ENCODE results near the gene ELAVL2.

The ELAVL2 gene

GRCh38 chr9:23783509-23783908 lies 42.5 kb downstream of the ELAVL2 start:
- Histone ChIP-seq H2AFZ (ENCODE audit: low read depth) (no peak overlapping the region), H3K27ac (no peak overlapping the region), H4K20me1 (ENCODE audit: insufficient read depth) (no peaks in the 10 kb centered on the region), H3K27me3 (ENCODE audit: insufficient read depth, low read depth) (no peaks in the 10 kb centered on the region), H3K36me3 (ENCODE audit: insufficient read depth) (no peaks in the 10 kb centered on the region), H3K79me2 (ENCODE audit: insufficient read depth, low read depth) (no peaks in the 10 kb centered on the region; the same call in 1 of the 2 replicates), H3K4me3 (IDR thresholded peaks at IDR 0.05; ENCODE audit: insufficient read depth, low read depth, low read length) (no peak overlapping the region), H3K4me1 (ENCODE audit: low read depth, poor library complexity, severe bottlenecking) (peaks cover 46% of the 10 kb centered on the region), H3K9ac (no peak overlapping the region), H3K4me2 (no peak overlapping the region)
- TF ChIP-seq CTCF (conservative IDR thresholded peaks at IDR 0.05; ENCODE audit: low read depth, low read length): no peak

- H3K4me2 ChIP-seq: no peak overlapping the region
- no peak for TF ChIP-seq CTCF (conservative IDR thresholded peaks at IDR 0.05; ENCODE audit: low read depth, low read length)
- H2AFZ ChIP-seq (ENCODE audit: low read depth): no peak overlapping the region
- H3K4me1 ChIP-seq (ENCODE audit: low read depth, poor library complexity, severe bottlenecking): peaks cover 18% of the 10 kb centered on the region
- no peak overlapping the region for H3K27ac ChIP-seq
- H3K79me2 ChIP-seq (ENCODE audit: insufficient read depth, low read depth): no peaks in the 10 kb centered on the region
- H4K20me1 ChIP-seq (ENCODE audit: insufficient read depth): no peaks in the 10 kb centered on the region
- no peaks in the 10 kb centered on the region for H3K27me3 ChIP-seq (ENCODE audit: insufficient read depth, low read depth)
- no peak overlapping the region for H3K9ac ChIP-seq
- H3K36me3 ChIP-seq (ENCODE audit: insufficient read depth): no peaks in the 10 kb centered on the region
- H3K4me3 ChIP-seq (IDR thresholded peaks at IDR 0.05; ENCODE audit: insufficient read depth, low read depth, low read length): no peak overlapping the region
These were observed 46.8 kb downstream of the ELAVL2 start for GRCh38 chr9:23779220-23779619.

GRCh38 chr9:23777328-23777727 lies 48.7 kb downstream of the ELAVL2 start:
- Histone ChIP-seq H3K4me3 (IDR thresholded peaks at IDR 0.05; ENCODE audit: insufficient read depth, low read depth, low read length) (no peak overlapping the region), H2AFZ (ENCODE audit: low read depth) (no peak overlapping the region), H3K9ac (no peak overlapping the region), H3K27ac (no peak overlapping the region), H4K20me1 (ENCODE audit: insufficient read depth) (no peaks in the 10 kb centered on the region), H3K27me3 (ENCODE audit: insufficient read depth, low read depth) (no peaks in the 10 kb centered on the region), H3K4me1 (ENCODE audit: low read depth, poor library complexity, severe bottlenecking) (peaks cover 25% of the 10 kb centered on the region), H3K36me3 (ENCODE audit: insufficient read depth) (no peaks in the 10 kb centered on the region), H3K79me2 (ENCODE audit: insufficient read depth, low read depth) (no peaks in the 10 kb centered on the region), H3K4me2 (no peak overlapping the region)
- no peak for TF ChIP-seq CTCF (conservative IDR thresholded peaks at IDR 0.05; ENCODE audit: low read depth, low read length)

- TF ChIP-seq CTCF (conservative IDR thresholded peaks at IDR 0.05; ENCODE audit: low read depth, low read length): no peak
- peaks cover 43% of the 10 kb centered on the region for H3K4me1 ChIP-seq (ENCODE audit: low read depth, poor library complexity, severe bottlenecking)
- H3K27ac ChIP-seq: no peak overlapping the region
These were observed 50.5 kb downstream of the ELAVL2 start for GRCh38 chr9:23775549-23775948.

More at GRCh38 chr9:23775549-23775948, 50.5 kb downstream of the ELAVL2 start:
- no peak overlapping the region for H3K9ac ChIP-seq
- H3K79me2 ChIP-seq (ENCODE audit: insufficient read depth, low read depth): no peaks in the 10 kb centered on the region
- H3K4me3 ChIP-seq (IDR thresholded peaks at IDR 0.05; ENCODE audit: insufficient read depth, low read depth, low read length): no peak overlapping the region
- no peaks in the 10 kb centered on the region for H3K36me3 ChIP-seq (ENCODE audit: insufficient read depth)
- H3K4me2 ChIP-seq: no peak overlapping the region
- no peaks in the 10 kb centered on the region for H4K20me1 ChIP-seq (ENCODE audit: insufficient read depth)
- H2AFZ ChIP-seq (ENCODE audit: low read depth): no peak overlapping the region
- H3K27me3 ChIP-seq (ENCODE audit: insufficient read depth, low read depth): no peaks in the 10 kb centered on the region

All from KMS-11 (cell line).